K562 (cell line): ENCODE measurements around the gene LRP3. TPM values are rescaled to one million over a fixed set of nuclear protein-coding genes. Genes with fewer than 3 reads are reported as not detected.

Source experiments
- ATAC-seq: fragments of 200-7000 bp; cut with Tn5 transposase; 3 replicates; pipeline ENCODE4 v1.9.1; 2020; ENCODE audit warnings: moderate library complexity
- BruUV-seq: library from RNA; stranded (reverse); fragments of 400-500 nt; replicated peaks from 2 replicates; lab custom pipeline; 2021; lab: Mats Ljungman, UMichigan
- CTCF ChIA-PET: fragments of 300-600 bp; formaldehyde crosslinking; extraction: SDS; loops from one replicate; lab custom pipeline; 2021; ENCODE audit warnings: low intra/inter-chr PET ratio; lab: Yijun Ruan, JAX
- POLR2A ChIA-PET: fragments of 300-600, 350-650 bp; sonication (Branson Sonifier 250); formaldehyde crosslinking; extraction: SDS; loops from one replicate; lab custom pipeline; 2021; ENCODE audit warnings: antibody characterized with exemption, inconsistent platforms; lab: Yijun Ruan, JAX
- DNase-seq, 4 experiments: peaks; one replicate each; pipeline versions ENCODE4 v3.0.0 to v3.0.0-alpha.2; 2011 to 2018; ENCODE audit warnings: low spot score in 3 of 4, mixed read lengths in 3 of 4; ENCODE audit errors: extremely low read depth in 1 of 4
- FAIRE-seq: peaks from 2 replicates; lab custom pipeline; 2011; peaks lifted over from hg19 to GRCh38; lab: Jason Lieb, UNC
- H2AFZ ChIP-seq: 2 replicates; pipeline ENCODE4 v1.6.0; 2011; ENCODE audit warnings: low read depth, low read length, control low read depth, inconsistent platforms
- H3K27ac ChIP-seq: fragments of 200-600 bp; 3 replicates; pipeline ENCODE4 v1.8.0; 2011; ENCODE audit warnings: low read depth, mild to moderate bottlenecking, control low read depth, inconsistent platforms, low read length, moderate library complexity, mixed read lengths; ENCODE audit errors: extremely low read depth
- H3K27me3 ChIP-seq, 2 experiments: fragments of 300-600 bp in 1 of 2; 2 replicates in 1 of 2; 3 replicates in 1 of 2; pipeline versions ENCODE4 v1.6.0 to v1.8.0; 2011; ENCODE audit warnings: inconsistent platforms in 2 of 2, low read length in 2 of 2, mild to moderate bottlenecking in 1 of 2, mixed read lengths in 1 of 2, moderate library complexity in 1 of 2; ENCODE audit not compliant: control insufficient read depth in 2 of 2, insufficient read depth in 2 of 2
- H3K36me3 ChIP-seq: fragments of 300-600 bp; 3 replicates; pipeline ENCODE4 v1.8.0; 2011; ENCODE audit warnings: mild to moderate bottlenecking, low read length, inconsistent platforms; ENCODE audit not compliant: control insufficient read depth, insufficient read depth
- H3K4me1 ChIP-seq, 2 experiments: fragments of 200-600 bp in 1 of 2; replicated peaks in 1 of 2; 2 replicates in 1 of 2; 3 replicates in 1 of 2; pipeline versions ENCODE4 v1.5.1 to v1.8.0; 2011; ENCODE audit warnings: inconsistent platforms in 2 of 2, low read length in 2 of 2, mild to moderate bottlenecking in 1 of 2, mixed read lengths in 1 of 2, moderate library complexity in 1 of 2; ENCODE audit not compliant: control insufficient read depth in 2 of 2, insufficient read depth in 2 of 2
- H3K4me2 ChIP-seq: 2 replicates; pipeline ENCODE4 v1.6.1; 2011; ENCODE audit warnings: low read length, control low read depth, inconsistent platforms, mixed read lengths; ENCODE audit not compliant: insufficient read depth
- H3K4me3 ChIP-seq: fragments of 200-600 bp; sonication (generic), shearing (Covaris generic); 2 replicates; pipeline ENCODE4 v1.5.1; 2016; ENCODE audit warnings: control low read depth, inconsistent platforms
- H3K79me2 ChIP-seq: fragments of 200-600 bp; 3 replicates; pipeline ENCODE4 v1.8.0; 2011; ENCODE audit warnings: low read length, inconsistent platforms; ENCODE audit not compliant: control insufficient read depth, insufficient read depth
- H3K9ac ChIP-seq, 2 experiments: 2 replicates each; pipeline versions ENCODE4 v1.6.0 to v1.6.1; 2011; ENCODE audit warnings: low read depth in 2 of 2, low read length in 2 of 2, control low read depth in 1 of 2, inconsistent platforms in 1 of 2, mild to moderate bottlenecking in 1 of 2, mixed read lengths in 1 of 2; ENCODE audit not compliant: insufficient read depth in 1 of 2
- H3K9me1 ChIP-seq: one replicate; pipeline ENCODE4 v1.6.0; 2011; ENCODE audit warnings: inconsistent platforms, mild to moderate bottlenecking, low read length, moderate library complexity; ENCODE audit not compliant: control insufficient read depth, insufficient read depth
- H3K9me3 ChIP-seq: replicated peaks from 2 replicates; pipeline ENCODE4 v1.5.1; 2011; ENCODE audit warnings: low read depth, low read length, inconsistent platforms; ENCODE audit not compliant: control insufficient read depth, insufficient read depth
- H4K20me1 ChIP-seq: replicated peaks from 2 replicates; pipeline ENCODE4 v1.6.1; 2011; ENCODE audit warnings: low read length, inconsistent platforms, mixed read lengths; ENCODE audit not compliant: control insufficient read depth, insufficient read depth
- CCNT2 ChIP-seq: IDR thresholded peaks from 2 replicates; pipeline ENCODE4 v1.6.1; 2011; ENCODE audit warnings: borderline replicate concordance, low read depth, mild to moderate bottlenecking, moderate library complexity, mixed read lengths, low read length; ENCODE audit not compliant: insufficient read length; ENCODE audit errors: extremely low read depth
- CEBPB ChIP-seq: fragments of 450-650 bp; IDR thresholded peaks from 2 replicates; pipeline ENCODE4 v1.6.1; 2016; ENCODE audit warnings: missing genetic modification characterization, missing compliant biosample characterization
- CEBPG ChIP-seq, 3 experiments: fragments of 200-800 bp in 1 of 3; sonication (Bioruptor generic) in 1 of 3; sonication (generic) in 1 of 3; formaldehyde crosslinking in 1 of 3; IDR thresholded peaks in 2 of 3; conservative IDR thresholded peaks in 1 of 3; 2 replicates each; pipeline versions ENCODE4 v1.6.1 to v1.8.0; 2016 to 2022; ENCODE audit warnings: missing compliant biosample characterization in 2 of 3, missing genetic modification characterization in 2 of 3, mild to moderate bottlenecking in 1 of 3, missing genetic modification reagents in 1 of 3
- EP400 ChIP-seq: fragments of 450-650 bp; IDR thresholded peaks from 2 replicates; pipeline ENCODE4 v1.6.1; 2017; ENCODE audit warnings: antibody characterized with exemption, mild to moderate bottlenecking, moderate library complexity
- ILK ChIP-seq: fragments of 450-650 bp; IDR thresholded peaks from 2 replicates; pipeline ENCODE4 v1.6.1; 2016; ENCODE audit warnings: missing genetic modification characterization, low read depth, mild to moderate bottlenecking, missing compliant biosample characterization, moderate library complexity, borderline replicate concordance
- MBD2 ChIP-seq: sonication (generic); IDR thresholded peaks from 2 replicates; pipeline ENCODE4 v1.6.1; 2016; ENCODE audit warnings: low read depth, borderline replicate concordance
- MCM7 ChIP-seq, 2 experiments: fragments of 450-650 bp; IDR thresholded peaks; 2 replicates each; pipeline ENCODE4 v1.6.1; 2016 to 2018
- SAP30 ChIP-seq: fragments of 200-600 bp; sonication (generic); IDR thresholded peaks from 2 replicates; pipeline ENCODE4 v1.6.1; 2012; ENCODE audit warnings: borderline replicate concordance, low read depth, mild to moderate bottlenecking, moderate library complexity, low read length, control low read depth, inconsistent platforms; ENCODE audit not compliant: insufficient read depth, poor library complexity, severe bottlenecking
- TOE1 ChIP-seq, 2 experiments: fragments of 450-650 bp in 1 of 2; sonication (generic) in 1 of 2; formaldehyde crosslinking in 1 of 2; IDR thresholded peaks; 2 replicates each; pipeline versions ENCODE4 v1.7.1 to v1.8.0; 2016 to 2022; ENCODE audit warnings: borderline replicate concordance in 2 of 2, mild to moderate bottlenecking in 2 of 2, antibody characterized with exemption in 1 of 2, inconsistent platforms in 1 of 2, low read depth in 1 of 2, missing genetic modification reagents in 1 of 2, moderate library complexity in 1 of 2
- TSC22D4 ChIP-seq: fragments of 450-650 bp; IDR thresholded peaks from 2 replicates; pipeline ENCODE4 v1.6.1; 2016; ENCODE audit warnings: missing genetic modification characterization, missing biosample characterization, control low read depth
- U2AF2 ChIP-seq: fragments of 200-400 bp; formaldehyde crosslinking; optimal IDR thresholded peaks from 2 replicates; pipeline ENCODE3; 2017; ENCODE audit warnings: low read depth, mild to moderate bottlenecking, low read length
- ZKSCAN3 ChIP-seq: fragments of 250-450 bp; sonication (Bioruptor Pico); IDR thresholded peaks from 2 replicates; pipeline ENCODE4 v1.4.0; 2020
- ZNF134 ChIP-seq: fragments of 250-450 bp; sonication (Bioruptor Pico); conservative IDR thresholded peaks from 2 replicates; pipeline ENCODE4 v1.4.0; 2020
- WGBS: fragments of 100-300 bp; shearing (Covaris generic); methylation state at CpG from one replicate; pipeline ENCODE4 v1.1.6; 2016; ENCODE audit warnings: low coverage, mixed read lengths; ENCODE audit not compliant: insufficient coverage; ENCODE audit errors: missing lambda C conversion rate; 5-methylcytosine and 5-hydroxymethylcytosine counted together
- in situ Hi-C: fragments of 300-500 bp; cut with MboI; formaldehyde crosslinking; loops from 4 replicates; pipeline ENCODE4 v1.15.0; 2018; ENCODE audit warnings: inconsistent platforms, mixed read lengths
- intact Hi-C: fragments of 100-400 bp; cut with micrococcal nuclease; formaldehyde crosslinking; loops from 2 replicates; pipeline ENCODE4 v1.14.2; 2022
- polyA plus RNA-seq, 8 experiments: library from polyadenylated mRNA; depleted of rRNA in 4 of 8; stranded (reverse) in 5 of 8; unstranded in 3 of 8; fragments of >200 nt; fragmentation: Nextera tagmentation in 2 of 8; fragmentation: Illumina TruSeq in 1 of 8; extraction: Ambion mirVana in 2 of 8; extraction: Trizol in 1 of 8; gene quantifications; 2 replicates each; pipeline versions ENCODE4 v1.2.1 to v1.2.3, GENCODE V29; 2011 to 2014; ENCODE audit warnings: inconsistent platforms in 1 of 8, missing spikeins in 1 of 8
- total RNA-seq, 7 experiments: library from RNA; depleted of rRNA in 6 of 7; stranded (reverse); fragments of >200 nt in 6 of 7; fragmentation: Illumina TruSeq in 2 of 7; extraction: Trizol in 2 of 7; gene quantifications; 2 replicates each; pipeline versions ENCODE4 v1.2.1 to v1.2.3, GENCODE V29; 2011 to 2021; ENCODE audit warnings: low replicate concordance in 1 of 7
- TF ChIP-seq, protein P1 (sequence below): sonication (generic); formaldehyde crosslinking; IDR thresholded peaks from 2 replicates; pipeline ENCODE4 v1.8.0; 2023; ENCODE audit warnings: mild to moderate bottlenecking, missing genetic modification reagents
- TF ChIP-seq, protein P2 (sequence below): fragments of 450-650 bp; formaldehyde crosslinking; IDR thresholded peaks from 2 replicates; pipeline ENCODE4 v1.4.0; 2020; ENCODE audit warnings: mild to moderate bottlenecking
- TF ChIP-seq, protein P3 (sequence below): IDR thresholded peaks from 2 replicates; pipeline ENCODE4 v1.6.1; 2016; ENCODE audit warnings: missing genetic modification characterization, missing compliant biosample characterization

Gene LRP3
- total and polyA plus RNA-seq, 9 of the 15 experiments (the other 6 are each of a cell fraction or from before 2014, with no cell fraction given) = 0.29 TPM; not detected in 8

DNA sequence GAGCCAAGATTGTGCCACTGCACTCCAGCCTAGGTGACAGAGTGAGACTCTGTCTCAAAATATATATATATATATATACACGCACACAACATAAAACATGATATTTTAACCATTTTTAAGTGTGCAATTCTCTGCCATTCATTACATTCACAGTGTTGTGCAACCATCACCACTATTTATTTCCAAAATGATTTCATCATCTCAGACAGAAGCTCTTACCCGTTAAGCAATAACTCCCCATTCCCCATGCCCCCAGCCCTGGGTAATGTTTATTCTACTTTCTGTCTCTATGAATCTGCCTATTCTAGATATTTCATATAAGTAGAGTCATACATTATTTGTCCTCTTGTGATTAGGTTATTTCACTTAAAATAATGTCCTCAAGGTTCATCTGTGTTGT is 42.0 kb upstream of the LRP3 start:
- BruUV-seq = no TSS peak
- H3K27ac ChIP-seq = no peak overlapping the region
- DNase-seq = no peak
- H3K4me1 ChIP-seq = no peaks in the 10 kb centered on the region; a peak in 3 of 5 replicates
- no peak for ATAC-seq
- no peaks in the 10 kb centered on the region for H3K9me1 ChIP-seq
- H3K9me3 ChIP-seq = no peaks in the 10 kb centered on the region
- intact Hi-C loops = no loop called here
- ChIA-PET POLR2A (interaction anchor here (0.6 kb wide), 1 partner anchor 229 kb away, joined by 4 read pairs; no protein-coding TSS in a partner anchor), CTCF (no interaction called here)
- no peaks in the 10 kb centered on the region for H3K36me3 ChIP-seq
- no peak overlapping the region for H3K9ac ChIP-seq
- H3K4me2 ChIP-seq = no peak overlapping the region
- WGBS = 10% methylated on average over 2 of the region's 2 CpGs
- H2AFZ ChIP-seq = no peak overlapping the region
- in situ Hi-C loops = no loop called here
- no peak for FAIRE-seq
- H3K4me3 ChIP-seq = no peak overlapping the region
- H4K20me1 ChIP-seq = no peaks in the 10 kb centered on the region
- H3K79me2 ChIP-seq = no peaks in the 10 kb centered on the region
- peaks cover 5 to 23% of the 10 kb centered on the region in 2 experiments; a peak in 4 of 5 replicates for H3K27me3 ChIP-seq
- TF ChIP-seq U2AF2 (no peak), CCNT2 (no peak), TOE1 (IDR thresholded peaks at IDR 0.05; ENCODE audit: borderline replicate concordance) (no peak), TOE1 (CRISPR knock-in tag; IDR thresholded peaks at IDR 0.05; ENCODE audit: borderline replicate concordance, low read depth) (no peak), EP400 (no peak), CEBPB (peak; percentile 54), ZKSCAN3 (CRISPR knock-in tag) (no peak), ILK (no peak), CEBPG (CRISPR knock-in tag; IDR thresholded peaks at IDR 0.05) (no peak), CEBPG (tag; conservative IDR thresholded peaks at IDR 0.05 in 1 of 2, IDR thresholded peaks at IDR 0.05 in 1 of 2) (peak; percentile 72 to 77), MBD2 (no peak), MCM7 (IDR thresholded peaks at IDR 0.05) (no peak), ZNF134 (CRISPR knock-in tag) (no peak), TSC22D4 (tag) (no peak), SAP30 (no peak)
- TF ChIP-seq, protein P1, sequence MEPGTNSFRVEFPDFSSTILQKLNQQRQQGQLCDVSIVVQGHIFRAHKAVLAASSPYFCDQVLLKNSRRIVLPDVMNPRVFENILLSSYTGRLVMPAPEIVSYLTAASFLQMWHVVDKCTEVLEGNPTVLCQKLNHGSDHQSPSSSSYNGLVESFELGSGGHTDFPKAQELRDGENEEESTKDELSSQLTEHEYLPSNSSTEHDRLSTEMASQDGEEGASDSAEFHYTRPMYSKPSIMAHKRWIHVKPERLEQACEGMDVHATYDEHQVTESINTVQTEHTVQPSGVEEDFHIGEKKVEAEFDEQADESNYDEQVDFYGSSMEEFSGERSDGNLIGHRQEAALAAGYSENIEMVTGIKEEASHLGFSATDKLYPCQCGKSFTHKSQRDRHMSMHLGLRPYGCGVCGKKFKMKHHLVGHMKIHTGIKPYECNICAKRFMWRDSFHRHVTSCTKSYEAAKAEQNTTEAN (CRISPR knock-in tag) = no peak
- TF ChIP-seq, protein P2, sequence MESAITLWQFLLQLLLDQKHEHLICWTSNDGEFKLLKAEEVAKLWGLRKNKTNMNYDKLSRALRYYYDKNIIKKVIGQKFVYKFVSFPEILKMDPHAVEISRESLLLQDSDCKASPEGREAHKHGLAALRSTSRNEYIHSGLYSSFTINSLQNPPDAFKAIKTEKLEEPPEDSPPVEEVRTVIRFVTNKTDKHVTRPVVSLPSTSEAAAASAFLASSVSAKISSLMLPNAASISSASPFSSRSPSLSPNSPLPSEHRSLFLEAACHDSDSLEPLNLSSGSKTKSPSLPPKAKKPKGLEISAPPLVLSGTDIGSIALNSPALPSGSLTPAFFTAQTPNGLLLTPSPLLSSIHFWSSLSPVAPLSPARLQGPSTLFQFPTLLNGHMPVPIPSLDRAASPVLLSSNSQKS = no peak
- TF ChIP-seq, protein P3, sequence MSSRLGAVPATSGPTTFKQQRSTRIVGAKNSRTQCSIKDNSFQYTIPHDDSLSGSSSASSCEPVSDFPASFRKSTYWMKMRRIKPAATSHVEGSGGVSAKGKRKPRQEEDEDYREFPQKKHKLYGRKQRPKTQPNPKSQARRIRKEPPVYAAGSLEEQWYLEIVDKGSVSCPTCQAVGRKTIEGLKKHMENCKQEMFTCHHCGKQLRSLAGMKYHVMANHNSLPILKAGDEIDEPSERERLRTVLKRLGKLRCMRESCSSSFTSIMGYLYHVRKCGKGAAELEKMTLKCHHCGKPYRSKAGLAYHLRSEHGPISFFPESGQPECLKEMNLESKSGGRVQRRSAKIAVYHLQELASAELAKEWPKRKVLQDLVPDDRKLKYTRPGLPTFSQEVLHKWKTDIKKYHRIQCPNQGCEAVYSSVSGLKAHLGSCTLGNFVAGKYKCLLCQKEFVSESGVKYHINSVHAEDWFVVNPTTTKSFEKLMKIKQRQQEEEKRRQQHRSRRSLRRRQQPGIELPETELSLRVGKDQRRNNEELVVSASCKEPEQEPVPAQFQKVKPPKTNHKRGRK (tag) = no peak
